OCI-LY1 (cell line): Measurements from ENCODE around the gene P3H2.

Experiments
- H2AFZ ChIP-seq: fragments of 200-600 bp; sonication (generic), shearing (Covaris generic); 2 replicates; pipeline ENCODE4 v1.6.0; 2014; ENCODE audit warnings: antibody characterized with exemption, mild to moderate bottlenecking, low read length
- H3F3A ChIP-seq: fragments of 200-600 bp; sonication (generic), shearing (Covaris generic); 2 replicates; pipeline ENCODE4 v1.6.0; 2014; ENCODE audit warnings: mild to moderate bottlenecking, antibody characterized with exemption, low read length, moderate library complexity; ENCODE audit not compliant: insufficient read depth
- H3K27ac ChIP-seq: fragments of 200-600 bp; sonication (generic); 2 replicates; pipeline ENCODE4 v1.5.1; 2014; ENCODE audit warnings: low read length, mixed run types, mild to moderate bottlenecking, low read depth; ENCODE audit not compliant: poor library complexity, severe bottlenecking
- H3K27me3 ChIP-seq: fragments of 200-600 bp; sonication (generic); 2 replicates; pipeline ENCODE4 v1.6.0; 2014; ENCODE audit warnings: antibody characterized with exemption, mild to moderate bottlenecking, low read length, moderate library complexity; ENCODE audit not compliant: insufficient read depth
- H3K36me3 ChIP-seq: fragments of 200-600 bp; sonication (generic); 2 replicates; pipeline ENCODE4 v1.6.1; 2014; ENCODE audit warnings: mild to moderate bottlenecking, antibody characterized with exemption, low read length, moderate library complexity, mixed read lengths; ENCODE audit not compliant: insufficient read depth
- H3K4me1 ChIP-seq: fragments of 200-600 bp; sonication (generic); 2 replicates; pipeline ENCODE4 v1.5.1; 2014; ENCODE audit warnings: mild to moderate bottlenecking, low read length, moderate library complexity; ENCODE audit not compliant: insufficient read depth, severe bottlenecking
- H3K4me2 ChIP-seq: fragments of 200-600 bp; sonication (generic), shearing (Covaris generic); 2 replicates; pipeline ENCODE4 v1.6.1; 2014; ENCODE audit warnings: low read length
- H3K4me3 ChIP-seq: fragments of 200-600 bp; sonication (generic); 2 replicates; pipeline ENCODE4 v1.5.1; 2014; ENCODE audit warnings: low read length, low read depth, mild to moderate bottlenecking, mixed read lengths; ENCODE audit not compliant: poor library complexity, severe bottlenecking
- H3K79me2 ChIP-seq: fragments of 200-600 bp; shearing (Covaris generic); 2 replicates; pipeline ENCODE4 v1.6.1; 2016; ENCODE audit warnings: mixed run types, low read length, mixed read lengths; ENCODE audit not compliant: insufficient read depth
- H3K9ac ChIP-seq: fragments of 200-600 bp; sonication (generic), shearing (Covaris generic); 2 replicates; pipeline ENCODE4 v1.6.1; 2014; ENCODE audit warnings: mild to moderate bottlenecking, low read length, mixed read lengths
- H3K9me2 ChIP-seq: fragments of 200-600 bp; sonication (generic), shearing (Covaris generic); 2 replicates; pipeline ENCODE4 v1.6.1; 2014; ENCODE audit warnings: low read depth, mild to moderate bottlenecking, low read length, mixed read lengths
- H3K9me3 ChIP-seq: fragments of 200-600 bp; shearing (Covaris generic); 2 replicates; pipeline ENCODE4 v1.6.1; 2014; ENCODE audit warnings: low read length, mixed read lengths
- H4K20me1 ChIP-seq: fragments of 200-600 bp; sonication (generic), shearing (Covaris generic); 2 replicates; pipeline ENCODE4 v1.6.0; 2016; ENCODE audit warnings: mild to moderate bottlenecking, low read length; ENCODE audit not compliant: insufficient read depth
- EZH2 ChIP-seq: fragments of 200-600 bp; sonication (generic), shearing (Covaris generic); IDR thresholded peaks from 2 replicates; pipeline ENCODE4 v1.8.0; 2017; ENCODE audit warnings: borderline replicate concordance, mixed run types, mild to moderate bottlenecking, antibody characterized with exemption, low read length, moderate library complexity, mixed read lengths
- TF ChIP-seq, protein P1 (sequence below): fragments of 200-600 bp; sonication (generic), shearing (Covaris generic); IDR thresholded peaks from 2 replicates; pipeline ENCODE4 v1.5.1; 2017; ENCODE audit warnings: mild to moderate bottlenecking, antibody characterized with exemption, low read length, moderate library complexity, mixed read lengths

The P3H2 gene

DNA sequence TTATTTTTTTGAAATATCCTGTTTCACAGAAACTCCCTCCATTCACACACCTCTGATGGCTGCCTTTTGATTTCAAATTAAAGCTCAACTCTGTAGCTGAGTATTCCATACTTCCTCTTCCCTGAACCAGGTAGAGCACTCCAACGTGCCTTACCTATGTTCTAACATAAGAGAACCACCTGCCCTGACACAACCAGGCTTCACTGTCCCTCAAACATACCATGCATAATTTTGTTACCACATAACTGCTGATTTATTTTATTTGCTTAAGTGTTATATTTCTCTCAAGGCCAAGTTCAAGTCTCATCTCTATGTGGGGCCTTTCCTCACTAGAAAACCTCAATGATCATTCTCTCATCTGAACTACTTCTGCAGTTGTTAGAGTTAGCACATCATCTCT lies 209.7 kb downstream of the P3H2 start:
- Histone ChIP-seq H3F3A (no peaks in the 10 kb centered on the region), H3K79me2 (no peaks in the 10 kb centered on the region), H2AFZ (no peak overlapping the region), H3K9ac (no peak overlapping the region), H3K27me3 (no peaks in the 10 kb centered on the region), H3K9me3 (no peaks in the 10 kb centered on the region), H3K9me2 (no peaks in the 10 kb centered on the region), H3K4me3 (no peak overlapping the region), H3K36me3 (no peaks in the 10 kb centered on the region), H3K4me2 (no peak overlapping the region), H3K4me1 (no peaks in the 10 kb centered on the region), H3K27ac (no peak overlapping the region), H4K20me1 (no peaks in the 10 kb centered on the region; the same call in 1 of the 2 replicates)
- no peak for TF ChIP-seq EZH2
- TF ChIP-seq, protein P1, sequence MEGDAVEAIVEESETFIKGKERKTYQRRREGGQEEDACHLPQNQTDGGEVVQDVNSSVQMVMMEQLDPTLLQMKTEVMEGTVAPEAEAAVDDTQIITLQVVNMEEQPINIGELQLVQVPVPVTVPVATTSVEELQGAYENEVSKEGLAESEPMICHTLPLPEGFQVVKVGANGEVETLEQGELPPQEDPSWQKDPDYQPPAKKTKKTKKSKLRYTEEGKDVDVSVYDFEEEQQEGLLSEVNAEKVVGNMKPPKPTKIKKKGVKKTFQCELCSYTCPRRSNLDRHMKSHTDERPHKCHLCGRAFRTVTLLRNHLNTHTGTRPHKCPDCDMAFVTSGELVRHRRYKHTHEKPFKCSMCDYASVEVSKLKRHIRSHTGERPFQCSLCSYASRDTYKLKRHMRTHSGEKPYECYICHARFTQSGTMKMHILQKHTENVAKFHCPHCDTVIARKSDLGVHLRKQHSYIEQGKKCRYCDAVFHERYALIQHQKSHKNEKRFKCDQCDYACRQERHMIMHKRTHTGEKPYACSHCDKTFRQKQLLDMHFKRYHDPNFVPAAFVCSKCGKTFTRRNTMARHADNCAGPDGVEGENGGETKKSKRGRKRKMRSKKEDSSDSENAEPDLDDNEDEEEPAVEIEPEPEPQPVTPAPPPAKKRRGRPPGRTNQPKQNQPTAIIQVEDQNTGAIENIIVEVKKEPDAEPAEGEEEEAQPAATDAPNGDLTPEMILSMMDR: no peak

DNA sequence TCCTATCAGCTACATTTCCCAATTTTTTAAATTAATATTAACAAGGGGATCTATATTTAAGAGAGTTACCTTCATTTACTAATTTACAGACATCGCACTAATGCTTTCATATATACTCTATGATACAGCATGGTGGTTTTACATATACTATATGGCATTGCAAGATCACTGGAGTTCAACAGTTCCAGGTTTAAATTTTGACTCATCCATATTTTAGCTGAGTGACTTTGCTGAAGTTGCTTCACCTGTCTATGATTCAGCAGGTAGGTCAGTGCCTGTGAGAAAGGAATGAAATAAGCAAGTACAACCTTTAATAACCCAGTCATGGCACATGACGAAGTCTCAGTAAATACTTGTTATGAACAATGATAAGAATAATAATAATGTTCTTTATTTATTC lies 211.1 kb downstream of the P3H2 start:
- Histone ChIP-seq H3K36me3 (no peaks in the 10 kb centered on the region), H3K79me2 (no peaks in the 10 kb centered on the region), H3K9me3 (no peaks in the 10 kb centered on the region), H3K9ac (no peak overlapping the region), H3K27ac (no peak overlapping the region), H4K20me1 (no peaks in the 10 kb centered on the region; the same call in 1 of the 2 replicates), H3F3A (no peaks in the 10 kb centered on the region), H3K27me3 (no peaks in the 10 kb centered on the region), H3K4me3 (no peak overlapping the region), H3K4me1 (no peaks in the 10 kb centered on the region), H3K4me2 (no peak overlapping the region), H2AFZ (no peak overlapping the region), H3K9me2 (no peaks in the 10 kb centered on the region)
- TF ChIP-seq EZH2: no peak
- TF ChIP-seq, protein P1: no peak

DNA sequence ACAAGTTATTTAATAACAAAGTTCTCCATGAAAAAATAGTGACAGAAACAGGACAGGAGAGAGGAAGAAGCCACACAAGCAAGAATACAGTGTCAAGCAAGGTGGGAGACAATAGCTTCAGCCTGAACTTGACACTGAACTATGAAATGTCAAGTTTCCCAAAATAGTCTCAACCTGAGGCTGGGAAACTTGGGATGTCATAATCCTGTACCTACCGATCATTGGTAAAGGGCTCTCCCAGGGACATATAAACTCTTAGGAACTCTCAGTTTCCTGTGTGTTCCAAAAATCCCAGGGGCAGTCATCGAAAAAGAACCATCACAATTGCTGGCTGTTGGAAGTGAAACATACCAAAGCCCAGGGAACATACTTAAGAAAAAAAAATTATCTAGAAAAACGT lies 211.6 kb downstream of the P3H2 start:
- Histone ChIP-seq H3F3A (no peaks in the 10 kb centered on the region), H3K27ac (no peak overlapping the region), H3K4me3 (no peak overlapping the region), H3K9ac (no peak overlapping the region), H3K4me2 (no peak overlapping the region), H3K9me3 (no peaks in the 10 kb centered on the region), H3K27me3 (no peaks in the 10 kb centered on the region), H3K9me2 (no peaks in the 10 kb centered on the region), H3K36me3 (no peaks in the 10 kb centered on the region), H3K79me2 (no peaks in the 10 kb centered on the region), H3K4me1 (no peaks in the 10 kb centered on the region), H4K20me1 (no peaks in the 10 kb centered on the region; the same call in 1 of the 2 replicates), H2AFZ (no peak overlapping the region)
- no peak for TF ChIP-seq EZH2
- TF ChIP-seq, protein P1: no peak
